H1 (cell line): ENCODE data around the gene PDE1A. TPM values are rescaled to one million over a fixed set of nuclear protein-coding genes. Genes with fewer than 3 reads are reported as not detected.

Source experiments
- CTCF ChIA-PET: fragments of 300-600 bp; sonication (Branson Sonifier 250); formaldehyde crosslinking; loops from one replicate; lab custom pipeline; 2021; ENCODE audit not compliant: partially characterized antibody; lab: Charles Lee
- POLR2A ChIA-PET: fragments of 300-600 bp; sonication (Branson Sonifier 250); formaldehyde crosslinking; loops from one replicate; lab custom pipeline; 2021; ENCODE audit warnings: inconsistent platforms; ENCODE audit not compliant: partially characterized antibody; lab: Charles Lee
- DNase-seq, 2 experiments: peaks; one replicate each; pipeline versions ENCODE4 v3.0.0 to v3.0.0-alpha.2; 2010 to 2022; ENCODE audit warnings: low spot score in 2 of 2, low read depth in 1 of 2, mixed read lengths in 1 of 2
- FAIRE-seq: peaks from 2 replicates; lab custom pipeline; 2011; peaks lifted over from hg19 to GRCh38; lab: Jason Lieb, UNC
- H2AFZ ChIP-seq: 2 replicates; pipeline ENCODE4 v1.8.1; 2012; ENCODE audit warnings: low read length, inconsistent platforms
- H2AK5ac ChIP-seq: 2 replicates; pipeline ENCODE4 v1.6.1; 2013; ENCODE audit warnings: low read depth, low read length
- H2BK120ac ChIP-seq: replicated peaks from 2 replicates; pipeline ENCODE3; 2013; ENCODE audit warnings: low read depth, low read length, inconsistent platforms
- H2BK12ac ChIP-seq: 2 replicates; pipeline ENCODE4 v1.6.1; 2013; ENCODE audit warnings: low read depth, low read length
- H2BK15ac ChIP-seq: 2 replicates; pipeline ENCODE4 v1.6.1; 2013; ENCODE audit warnings: low read length
- H2BK20ac ChIP-seq: 2 replicates; pipeline ENCODE4 v1.6.1; 2013; ENCODE audit warnings: low read length
- H2BK5ac ChIP-seq: 2 replicates; pipeline ENCODE4 v1.6.1; 2013; ENCODE audit warnings: low read depth, low read length
- H3K14ac ChIP-seq: 2 replicates; pipeline ENCODE4 v1.6.1; 2013; ENCODE audit warnings: inconsistent platforms; ENCODE audit not compliant: insufficient read length
- H3K18ac ChIP-seq: 2 replicates; pipeline ENCODE4 v1.6.1; 2013; ENCODE audit warnings: low read length; ENCODE audit errors: extremely low read depth
- H3K23ac ChIP-seq: 2 replicates; pipeline ENCODE4 v1.6.1; 2013; ENCODE audit warnings: inconsistent platforms; ENCODE audit not compliant: insufficient read length
- H3K23me2 ChIP-seq: 2 replicates; pipeline ENCODE4 v1.6.1; 2013; ENCODE audit warnings: low read depth, low read length
- H3K27ac ChIP-seq: 2 replicates; pipeline ENCODE4 v1.6.1; 2011; ENCODE audit warnings: low read depth, low read length, inconsistent platforms
- H3K27me3 ChIP-seq, 4 experiments: replicated peaks in 1 of 4; 1 replicate in 1 of 4; 2 replicates in 3 of 4; pipeline versions ENCODE4 v1.6.1 to v1.8.1; 2011 to 2013; ENCODE audit warnings: low read length in 3 of 4, mild to moderate bottlenecking in 3 of 4, inconsistent platforms in 2 of 4, mixed read lengths in 2 of 4, moderate library complexity in 1 of 4; ENCODE audit not compliant: control insufficient read depth in 3 of 4, insufficient read depth in 3 of 4; ENCODE audit errors: extremely low read depth in 1 of 4
- H3K36me3 ChIP-seq, 4 experiments: 2 replicates each; pipeline versions ENCODE4 v1.6.1 to v1.8.1; 2011 to 2013; ENCODE audit warnings: mild to moderate bottlenecking in 4 of 4, low read length in 3 of 4, moderate library complexity in 2 of 4, control low read depth in 1 of 4, inconsistent platforms in 1 of 4; ENCODE audit not compliant: insufficient read depth in 4 of 4, control insufficient read depth in 2 of 4
- H3K4ac ChIP-seq: replicated peaks from 2 replicates; pipeline ENCODE3; 2013; ENCODE audit warnings: low read length, low read depth, mixed read lengths, inconsistent platforms; ENCODE audit not compliant: insufficient read length
- H3K4me1 ChIP-seq, 4 experiments: replicated peaks in 1 of 4; 1 replicate in 1 of 4; 2 replicates in 3 of 4; pipeline versions ENCODE4 v1.6.1 to v1.8.1; 2011 to 2013; ENCODE audit warnings: low read length in 3 of 4, inconsistent platforms in 2 of 4, mixed read lengths in 1 of 4; ENCODE audit not compliant: insufficient read depth in 4 of 4, control insufficient read depth in 3 of 4
- H3K4me2 ChIP-seq, 2 experiments: 2 replicates each; pipeline versions ENCODE4 v1.6.1 to v1.8.1; 2011 to 2013; ENCODE audit warnings: low read depth in 2 of 2, low read length in 2 of 2, control low read depth in 1 of 2, inconsistent platforms in 1 of 2, mild to moderate bottlenecking in 1 of 2; ENCODE audit not compliant: insufficient read depth in 1 of 2
- H3K4me3 ChIP-seq, 4 experiments: fragments of 200-600, 300-600 bp in 1 of 4; sonication (generic), shearing (Covaris generic), sonication (Bioruptor Twin) in 1 of 4; 2 replicates each; pipeline versions ENCODE4 v1.5.1 to v1.8.1; 2011 to 2016; ENCODE audit warnings: low read length in 4 of 4, low read depth in 3 of 4, control low read depth in 2 of 4, inconsistent platforms in 2 of 4, mild to moderate bottlenecking in 2 of 4, mixed read lengths in 1 of 4, moderate library complexity in 1 of 4; ENCODE audit not compliant: insufficient read depth in 2 of 4; ENCODE audit errors: extremely low read depth in 1 of 4
- H3K56ac ChIP-seq: replicated peaks from 2 replicates; pipeline ENCODE3; 2013; ENCODE audit warnings: low read depth, mild to moderate bottlenecking, mixed read lengths, low read length, inconsistent platforms; ENCODE audit not compliant: insufficient read length
- H3K79me1 ChIP-seq: 2 replicates; pipeline ENCODE4 v1.6.1; 2013; ENCODE audit warnings: low read depth, low read length, control low read depth
- H3K79me2 ChIP-seq, 2 experiments: 2 replicates each; pipeline versions ENCODE4 v1.6.1 to v1.8.1; 2012 to 2013; ENCODE audit warnings: low read length in 2 of 2, mild to moderate bottlenecking in 2 of 2, inconsistent platforms in 1 of 2; ENCODE audit not compliant: insufficient read depth in 2 of 2, control insufficient read depth in 1 of 2
- H3K9ac ChIP-seq, 4 experiments: replicated peaks in 1 of 4; 1 replicate in 1 of 4; 2 replicates in 3 of 4; pipeline versions ENCODE4 v1.6.1 to v1.8.1; 2011 to 2013; ENCODE audit warnings: low read depth in 3 of 4, low read length in 3 of 4, control low read depth in 2 of 4, mild to moderate bottlenecking in 2 of 4, moderate library complexity in 2 of 4, inconsistent platforms in 1 of 4; ENCODE audit errors: extremely low read depth in 1 of 4
- H3K9me3 ChIP-seq, 2 experiments: 2 replicates each; pipeline versions ENCODE4 v1.6.1 to v1.8.1; 2012 to 2013; ENCODE audit warnings: mild to moderate bottlenecking in 2 of 2, moderate library complexity in 2 of 2, control low read depth in 1 of 2, inconsistent platforms in 1 of 2, low read depth in 1 of 2, low read length in 1 of 2, mixed read lengths in 1 of 2; ENCODE audit not compliant: insufficient read depth in 2 of 2
- H4K20me1 ChIP-seq, 2 experiments: replicated peaks in 1 of 2; 2 replicates each; pipeline versions ENCODE3 to v1.8.1; 2011 to 2013; ENCODE audit warnings: inconsistent platforms in 2 of 2, low read length in 2 of 2, mild to moderate bottlenecking in 1 of 2; ENCODE audit not compliant: insufficient read depth in 2 of 2, control insufficient read depth in 1 of 2
- H4K5ac ChIP-seq: 2 replicates; pipeline ENCODE4 v1.6.1; 2013; ENCODE audit warnings: low read length, low read depth, mixed read lengths, inconsistent platforms; ENCODE audit not compliant: insufficient read length
- H4K8ac ChIP-seq: 2 replicates; pipeline ENCODE4 v1.8.0; 2013; ENCODE audit warnings: mild to moderate bottlenecking, moderate library complexity, low read length, inconsistent platforms; ENCODE audit not compliant: insufficient read depth; ENCODE audit errors: extremely low read depth
- H4K91ac ChIP-seq: replicated peaks from 2 replicates; pipeline ENCODE3; 2013; ENCODE audit warnings: low read length, mixed read lengths, inconsistent platforms; ENCODE audit not compliant: insufficient read length
- CBX8 ChIP-seq: fragments of 300-800, 300-1000 bp; sonication (generic); IDR thresholded peaks from 2 replicates; pipeline ENCODE4 v1.7.1; 2016; ENCODE audit warnings: low read depth, low read length, borderline replicate concordance
- CHD2 ChIP-seq: IDR thresholded peaks from 2 replicates; pipeline ENCODE4 v1.6.1; 2012; ENCODE audit warnings: low read length, improper control_type of control experiment
- CTBP2 ChIP-seq: IDR thresholded peaks from 2 replicates; pipeline ENCODE4 v1.7.0; 2011; ENCODE audit warnings: borderline replicate concordance, mild to moderate bottlenecking, moderate library complexity, mixed read lengths, low read length; ENCODE audit not compliant: insufficient read depth, insufficient read length
- HDAC6 ChIP-seq: IDR thresholded peaks from one replicate; pipeline ENCODE4 v1.7.1; 2012; ENCODE audit warnings: low read depth, mild to moderate bottlenecking, inconsistent platforms, low read length, moderate library complexity
- MAFK ChIP-seq: IDR thresholded peaks from 2 replicates; pipeline ENCODE4 v1.6.1; 2012; ENCODE audit warnings: low read depth, mild to moderate bottlenecking, improper control_type of control experiment, low read length
- POLR2A ChIP-seq, 2 experiments: IDR thresholded peaks; 1 replicate in 1 of 2; 2 replicates in 1 of 2; pipeline ENCODE4 v1.6.1; 2011; ENCODE audit warnings: low read depth in 2 of 2, low read length in 2 of 2, mild to moderate bottlenecking in 2 of 2; ENCODE audit errors: control extremely low read depth in 1 of 2
- RBBP5 ChIP-seq: IDR thresholded peaks from 2 replicates; pipeline ENCODE4 v1.7.1; 2012; ENCODE audit warnings: low read depth, mild to moderate bottlenecking, inconsistent platforms, low read length, moderate library complexity, borderline replicate concordance
- SIX5 ChIP-seq: IDR thresholded peaks from 2 replicates; pipeline ENCODE4 v1.6.1; 2011; ENCODE audit warnings: mild to moderate bottlenecking, low read depth, low read length
- YY1 ChIP-seq: IDR thresholded peaks from 2 replicates; pipeline ENCODE4 v1.6.1; 2011; ENCODE audit warnings: low read depth, mild to moderate bottlenecking, low read length
- WGBS, 2 experiments: shearing (Covaris generic) in 1 of 2; methylation state at CpG; one replicate each; pipeline versions ENCODE4 v1.1.6 to v1.1.7; 2013 to 2015; ENCODE audit warnings: low lambda C conversion rate in 2 of 2, mixed read lengths in 2 of 2, inconsistent platforms in 1 of 2, low coverage in 1 of 2, missing lambda C conversion rate in 1 of 2; ENCODE audit not compliant: insufficient replicate concordance in 2 of 2, insufficient coverage in 1 of 2, insufficient read length in 1 of 2; ENCODE audit errors: extremely low coverage in 1 of 2, missing lambda C conversion rate in 1 of 2; 5-methylcytosine and 5-hydroxymethylcytosine counted together
- polyA plus RNA-seq, 7 experiments: library from polyadenylated mRNA; depleted of rRNA in 3 of 7; stranded (reverse) in 5 of 7; unstranded in 2 of 7; fragments of >200 nt in 5 of 7; fragments of 200-250 nt in 2 of 7; gene quantifications; 1 replicate in 5 of 7; 2 replicates in 1 of 7; 4 replicates in 1 of 7; pipeline versions ENCODE4 v1.2.1 to v1.2.3, GENCODE V29; 2011 to 2013; ENCODE audit warnings: missing spikeins in 2 of 7, mixed read lengths in 2 of 7
- total RNA-seq: library from RNA; stranded (reverse); fragmentation: NEBNext Ultra II Directional; extraction: Animal tissue kit (Norgen Biotek cat#: 25700); gene quantifications from 2 replicates; pipeline ENCODE4 v1.2.1, GENCODE V29; 2021
- TF ChIP-seq, protein P1 (sequence below), 3 experiments: IDR thresholded peaks; 1 replicate in 2 of 3; 2 replicates in 1 of 3; pipeline versions ENCODE4 v1.5.1 to v1.6.1; 2011; ENCODE audit warnings: low read length in 3 of 3, mild to moderate bottlenecking in 3 of 3, inconsistent platforms in 2 of 3, low read depth in 1 of 3, moderate library complexity in 1 of 3; ENCODE audit not compliant: insufficient read depth in 1 of 3; ENCODE audit errors: control extremely low read depth in 1 of 3

Gene PDE1A
- total and polyA plus RNA-seq, 2 of the 8 experiments (the other 6 are each of a cell fraction or from before 2014, with no cell fraction given) = 0.34 TPM; not detected in 1

DNA sequence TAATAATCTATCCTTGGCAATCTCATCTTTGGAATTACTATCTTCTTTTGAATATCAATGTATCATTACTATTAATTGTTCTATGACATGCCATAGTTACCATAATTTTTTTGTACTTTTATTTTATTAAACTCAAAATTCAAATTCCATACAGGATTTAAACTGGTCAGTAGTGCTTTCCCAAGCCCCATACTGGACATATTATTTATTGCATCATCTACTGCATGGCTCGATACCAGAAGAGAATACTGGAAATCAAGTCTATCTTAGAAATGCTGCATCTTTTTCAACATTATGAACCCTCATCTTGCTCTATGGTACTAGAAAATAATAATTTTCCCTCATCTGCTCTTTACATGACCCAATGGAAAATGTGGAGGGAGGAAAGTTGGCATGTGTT lies 9.4 kb upstream of the PDE1A start:
- Histone ChIP-seq H3K27me3 (no peaks in the 10 kb centered on the region), H2BK5ac (no peak overlapping the region), H4K8ac (no peak overlapping the region), H3K56ac (no peak overlapping the region), H3K14ac (no peak overlapping the region), H3K79me2 (no peaks in the 10 kb centered on the region), H2BK15ac (no peak overlapping the region), H3K4me2 (no peak overlapping the region), H2BK20ac (no peak overlapping the region), H3K79me1 (no peaks in the 10 kb centered on the region), H3K36me3 (no peaks in the 10 kb centered on the region), H2BK120ac (no peak overlapping the region), H2AK5ac (no peak overlapping the region), H3K27ac (no peak overlapping the region), H3K23ac (no peak overlapping the region), H3K18ac (no peak overlapping the region), H3K9me3 (no peaks in the 10 kb centered on the region), H2AFZ (no peak overlapping the region), H3K4me1 (no peaks in the 10 kb centered on the region), H3K4ac (no peak overlapping the region), H3K9ac (no peak overlapping the region), H4K91ac (no peak overlapping the region), H4K5ac (no peak overlapping the region), H3K23me2 (no peaks in the 10 kb centered on the region), H4K20me1 (no peaks in the 10 kb centered on the region), H2BK12ac (no peak overlapping the region), H3K4me3 (no peak overlapping the region)
- POLR2A ChIA-PET = no interaction called here
- FAIRE-seq (no peak), DNase-seq (no peak)
- TF ChIP-seq POLR2A (IDR thresholded peaks at IDR 0.05; ENCODE audit: control extremely low read depth in 1 of 2, low read depth in 2 of 2, low read length in 2 of 2) (no peak), CHD2 (no peak), MAFK (no peak), CTBP2 (no peak), YY1 (no peak), RBBP5 (no peak), SIX5 (no peak), HDAC6 (no peak), CBX8 (no peak)
- TF ChIP-seq, protein P1, sequence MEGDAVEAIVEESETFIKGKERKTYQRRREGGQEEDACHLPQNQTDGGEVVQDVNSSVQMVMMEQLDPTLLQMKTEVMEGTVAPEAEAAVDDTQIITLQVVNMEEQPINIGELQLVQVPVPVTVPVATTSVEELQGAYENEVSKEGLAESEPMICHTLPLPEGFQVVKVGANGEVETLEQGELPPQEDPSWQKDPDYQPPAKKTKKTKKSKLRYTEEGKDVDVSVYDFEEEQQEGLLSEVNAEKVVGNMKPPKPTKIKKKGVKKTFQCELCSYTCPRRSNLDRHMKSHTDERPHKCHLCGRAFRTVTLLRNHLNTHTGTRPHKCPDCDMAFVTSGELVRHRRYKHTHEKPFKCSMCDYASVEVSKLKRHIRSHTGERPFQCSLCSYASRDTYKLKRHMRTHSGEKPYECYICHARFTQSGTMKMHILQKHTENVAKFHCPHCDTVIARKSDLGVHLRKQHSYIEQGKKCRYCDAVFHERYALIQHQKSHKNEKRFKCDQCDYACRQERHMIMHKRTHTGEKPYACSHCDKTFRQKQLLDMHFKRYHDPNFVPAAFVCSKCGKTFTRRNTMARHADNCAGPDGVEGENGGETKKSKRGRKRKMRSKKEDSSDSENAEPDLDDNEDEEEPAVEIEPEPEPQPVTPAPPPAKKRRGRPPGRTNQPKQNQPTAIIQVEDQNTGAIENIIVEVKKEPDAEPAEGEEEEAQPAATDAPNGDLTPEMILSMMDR (IDR thresholded peaks at IDR 0.05; ENCODE audit: control extremely low read depth in 1 of 3, insufficient read depth in 1 of 3, low read depth in 1 of 3, low read length in 3 of 3) = no peak
- CTCF ChIA-PET = interaction anchor here (1.0 kb wide), 1 partner anchor 34 kb away, joined by 3 read pairs; no protein-coding TSS in a partner anchor
- 81% methylated on average over 1 of the region's 1 CpG; no CpG with 5 or more reads in 1 of the 2 experiments for WGBS, 2 experiments
